SK-N-SH treated with all-trans-retinoic acid at 6 μM for 48 hours (cell line): Measurements from ENCODE around the gene SYP.

Experiments
- ATAC-seq: fragments of 200-7000 bp; cut with Tn5 transposase; 3 replicates; pipeline ENCODE4 v1.9.1; 2020; ENCODE audit warnings: mild to moderate bottlenecking, moderate library complexity
- ARNTL ChIP-seq: fragments of 450-650 bp; formaldehyde crosslinking; IDR thresholded peaks from 2 replicates; pipeline ENCODE4 v1.5.0; 2020; ENCODE audit warnings: low read depth, mild to moderate bottlenecking, moderate library complexity, borderline replicate concordance
- BACH2 ChIP-seq: fragments of 250-450 bp; sonication (Bioruptor Pico); IDR thresholded peaks from 2 replicates; pipeline ENCODE4 v1.9.0; 2021; ENCODE audit warnings: mild to moderate bottlenecking, borderline replicate concordance
- CSDC2 ChIP-seq: fragments of 250-450 bp; sonication (Bioruptor Pico); IDR thresholded peaks from 2 replicates; pipeline ENCODE4 v1.5.0; 2020; ENCODE audit warnings: mild to moderate bottlenecking, moderate library complexity
- CSRNP3 ChIP-seq: fragments of 250-450 bp; sonication (Bioruptor Pico); IDR thresholded peaks from 2 replicates; pipeline ENCODE4 v1.5.1; 2021; ENCODE audit warnings: mild to moderate bottlenecking, moderate library complexity
- ESRRG ChIP-seq: fragments of 250-450 bp; sonication (Bioruptor Pico); IDR thresholded peaks from 2 replicates; pipeline ENCODE4 v1.6.1; 2021; ENCODE audit warnings: mild to moderate bottlenecking
- GLIS3 ChIP-seq: fragments of 250-450 bp; sonication (Bioruptor Pico); IDR thresholded peaks from 2 replicates; pipeline ENCODE4 v1.5.0; 2020; ENCODE audit warnings: mild to moderate bottlenecking, moderate library complexity
- ISL1 ChIP-seq: fragments of 250-450 bp; sonication (Bioruptor Pico); IDR thresholded peaks from 2 replicates; pipeline ENCODE4 v2.1.2; 2022; ENCODE audit warnings: mild to moderate bottlenecking, moderate library complexity
- OSR1 ChIP-seq: fragments of 250-450 bp; sonication (Bioruptor Pico); IDR thresholded peaks from 2 replicates; pipeline ENCODE4 v1.8.0; 2022; ENCODE audit warnings: moderate library complexity, mild to moderate bottlenecking, inconsistent platforms
- PATZ1 ChIP-seq: fragments of 250-450 bp; sonication (Bioruptor Pico); IDR thresholded peaks from 2 replicates; pipeline ENCODE4 v1.8.0; 2020; ENCODE audit warnings: mild to moderate bottlenecking, moderate library complexity, borderline replicate concordance
- POU6F1 ChIP-seq: fragments of 250-450 bp; sonication (Bioruptor Pico); IDR thresholded peaks from 2 replicates; pipeline ENCODE4 v1.8.0; 2021; ENCODE audit warnings: low read depth, mild to moderate bottlenecking, moderate library complexity, borderline replicate concordance
- PPARA ChIP-seq: fragments of 250-450 bp; sonication (Bioruptor Pico); IDR thresholded peaks from 2 replicates; pipeline ENCODE4 v1.5.0; 2020; ENCODE audit warnings: mild to moderate bottlenecking, borderline replicate concordance
- RARB ChIP-seq: fragments of 250-450 bp; sonication (Bioruptor Pico); IDR thresholded peaks from 2 replicates; pipeline ENCODE4 v1.8.0; 2021; ENCODE audit warnings: mild to moderate bottlenecking, moderate library complexity
- SNAI2 ChIP-seq: fragments of 250-450 bp; sonication (Bioruptor Pico); IDR thresholded peaks from 2 replicates; pipeline ENCODE4 v1.5.0; 2020; ENCODE audit warnings: mild to moderate bottlenecking, moderate library complexity
- TCF4 ChIP-seq: fragments of 250-450 bp; sonication (Bioruptor Pico); IDR thresholded peaks from 2 replicates; pipeline ENCODE4 v1.8.0; 2021; ENCODE audit warnings: mild to moderate bottlenecking, moderate library complexity, borderline replicate concordance
- TOX ChIP-seq: fragments of 250-450 bp; sonication (Bioruptor Pico); IDR thresholded peaks from 2 replicates; pipeline ENCODE4 v1.8.0; 2021; ENCODE audit warnings: mild to moderate bottlenecking, moderate library complexity, borderline replicate concordance
- ZC3H10 ChIP-seq: fragments of 250-450 bp; sonication (Bioruptor Pico); IDR thresholded peaks from 2 replicates; pipeline ENCODE4 v1.5.1; 2021; ENCODE audit warnings: mild to moderate bottlenecking, moderate library complexity
- ZFP3 ChIP-seq: fragments of 250-450 bp; sonication (Bioruptor Pico); IDR thresholded peaks from 2 replicates; pipeline ENCODE4 v1.5.0; 2020; ENCODE audit warnings: mild to moderate bottlenecking, moderate library complexity
- ZFP30 ChIP-seq: fragments of 450-650 bp; formaldehyde crosslinking; IDR thresholded peaks from 2 replicates; pipeline ENCODE4 v1.5.0; 2022; ENCODE audit warnings: mild to moderate bottlenecking, moderate library complexity
- ZNF565 ChIP-seq: fragments of 450-650 bp; formaldehyde crosslinking; conservative IDR thresholded peaks from 2 replicates; pipeline ENCODE4 v1.5.0; 2020; ENCODE audit warnings: low read depth, mild to moderate bottlenecking, moderate library complexity
- ZNF70 ChIP-seq: fragments of 450-650 bp; formaldehyde crosslinking; IDR thresholded peaks from 2 replicates; pipeline ENCODE4 v1.5.0; 2020; ENCODE audit warnings: mild to moderate bottlenecking, moderate library complexity
- ZNF8 ChIP-seq: fragments of 450-650 bp; formaldehyde crosslinking; IDR thresholded peaks from 2 replicates; pipeline ENCODE4 v1.5.0; 2020; ENCODE audit warnings: mild to moderate bottlenecking, moderate library complexity
- TF ChIP-seq, protein P1 (sequence below): fragments of 250-450 bp; sonication (Bioruptor Pico); IDR thresholded peaks from 2 replicates; pipeline ENCODE4 v1.5.1; 2020; ENCODE audit warnings: low read depth, mild to moderate bottlenecking, moderate library complexity

Gene SYP

GRCh38 chrX:49162620-49163019, 37.4 kb downstream of the SYP start, which contains the start of gene MAGIX:
Gene MAGIX, plus strand, starts transcription at chrX:49162758. Its CDS starts 132 bp downstream, at chrX:49162890.
- ATAC-seq, result no peak
- TF ChIP-seq TOX (CRISPR knock-in tag) (no peak), PATZ1 (no peak), ZFP30 (no peak), ARNTL (no peak), ZNF70 (CRISPR knock-in tag) (no peak)

DNA sequence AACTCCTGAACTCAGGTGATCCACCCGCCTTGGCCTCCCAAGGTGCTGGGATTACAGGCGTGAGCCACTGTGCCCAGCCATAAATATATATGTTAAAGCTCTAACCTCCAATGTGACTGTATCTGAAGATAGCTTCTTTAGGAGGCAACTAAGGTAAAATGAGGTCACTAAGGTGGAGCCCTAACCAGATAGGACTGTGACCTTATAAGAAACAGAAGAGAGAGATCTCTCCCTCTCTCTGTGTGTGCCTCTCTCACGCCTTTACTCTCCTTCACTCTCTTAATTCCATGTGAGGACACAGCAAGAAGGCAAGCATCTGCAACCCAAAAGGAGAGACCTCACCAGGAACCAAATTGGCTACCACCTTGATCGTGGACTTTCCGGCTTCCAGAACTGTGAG, 38.4 kb downstream of the SYP start:
- TF ChIP-seq GLIS3, result no peak
- no peak for TF ChIP-seq ZFP30
- no peak for TF ChIP-seq OSR1 (CRISPR knock-in tag)
- TF ChIP-seq RARB (CRISPR knock-in tag), result no peak
- TF ChIP-seq ARNTL, result no peak
- TF ChIP-seq BACH2, result no peak
- TF ChIP-seq ISL1, result no peak
- TF ChIP-seq CSRNP3 (CRISPR knock-in tag), result no peak
- no peak for TF ChIP-seq PPARA
- TF ChIP-seq PATZ1, result no peak
- TF ChIP-seq ZFP3, result no peak
- TF ChIP-seq ESRRG (CRISPR knock-in tag), result no peak
- no peak for TF ChIP-seq TCF4 (CRISPR knock-in tag)
- TF ChIP-seq ZC3H10 (CRISPR knock-in tag), result no peak
- TF ChIP-seq, protein P1, sequence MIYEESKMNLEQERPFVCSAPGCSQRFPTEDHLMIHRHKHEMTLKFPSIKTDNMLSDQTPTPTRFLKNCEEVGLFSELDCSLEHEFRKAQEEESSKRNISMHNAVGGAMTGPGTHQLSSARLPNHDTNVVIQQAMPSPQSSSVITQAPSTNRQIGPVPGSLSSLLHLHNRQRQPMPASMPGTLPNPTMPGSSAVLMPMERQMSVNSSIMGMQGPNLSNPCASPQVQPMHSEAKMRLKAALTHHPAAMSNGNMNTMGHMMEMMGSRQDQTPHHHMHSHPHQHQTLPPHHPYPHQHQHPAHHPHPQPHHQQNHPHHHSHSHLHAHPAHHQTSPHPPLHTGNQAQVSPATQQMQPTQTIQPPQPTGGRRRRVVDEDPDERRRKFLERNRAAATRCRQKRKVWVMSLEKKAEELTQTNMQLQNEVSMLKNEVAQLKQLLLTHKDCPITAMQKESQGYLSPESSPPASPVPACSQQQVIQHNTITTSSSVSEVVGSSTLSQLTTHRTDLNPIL (CRISPR knock-in tag), result no peak
- no peak for TF ChIP-seq CSDC2 (CRISPR knock-in tag)
- TF ChIP-seq TOX (CRISPR knock-in tag), result no peak
- no peak for TF ChIP-seq ZNF8 (CRISPR knock-in tag)
- no peak for ATAC-seq

DNA sequence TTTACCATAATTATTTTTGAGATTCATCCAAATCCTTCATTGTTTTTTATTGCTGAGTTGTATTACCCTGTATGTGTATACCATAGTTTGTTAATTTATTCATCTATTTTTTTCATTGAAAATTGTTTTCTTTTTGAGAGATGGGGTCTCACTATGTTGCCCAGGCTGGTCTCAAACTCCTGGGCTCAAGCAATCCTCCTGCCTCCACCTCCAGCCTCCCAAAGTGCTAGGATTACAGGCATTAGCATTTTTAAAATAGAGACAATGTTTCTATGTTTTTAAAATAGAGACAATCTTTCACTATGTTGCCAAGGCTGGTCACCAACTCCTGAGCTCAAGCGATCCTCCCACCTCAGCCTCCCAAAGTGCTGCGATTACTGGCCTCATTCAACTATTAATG, 39.1 kb downstream of the SYP start:
- TF ChIP-seq ARNTL (no peak), TCF4 (CRISPR knock-in tag) (no peak), PPARA (no peak), TOX (CRISPR knock-in tag) (no peak), ZFP3 (no peak), OSR1 (CRISPR knock-in tag) (no peak), ZNF8 (CRISPR knock-in tag) (no peak), ZC3H10 (CRISPR knock-in tag) (no peak), POU6F1 (CRISPR knock-in tag) (no peak), SNAI2 (CRISPR knock-in tag) (no peak), PATZ1 (no peak), ESRRG (CRISPR knock-in tag) (no peak), ZNF565 (no peak), CSDC2 (CRISPR knock-in tag) (no peak)
- TF ChIP-seq, all 23 proteins: peak for 0
- ATAC-seq, result no peak
